Hepatocyte (in vitro differentiated cells): ENCODE data around the gene SPINK14.

Experiments
- EZH2 ChIP-seq: fragments of 200-600 bp; sonication (generic); IDR thresholded peaks from 2 replicates; pipeline ENCODE4 v1.6.1; 2016; ENCODE audit warnings: antibody characterized with exemption, mild to moderate bottlenecking, borderline replicate concordance
- EZH2phosphoT487 ChIP-seq: fragments of 200-600 bp; sonication (generic); IDR thresholded peaks from one replicate; pipeline ENCODE4 v1.6.1; 2018; ENCODE audit warnings: antibody characterized with exemption, mild to moderate bottlenecking, low read depth, moderate library complexity; ENCODE audit not compliant: unreplicated experiment, severe bottlenecking
- TF ChIP-seq, protein P1 (sequence below): fragments of 200-600 bp; sonication (generic); IDR thresholded peaks from 2 replicates; pipeline ENCODE4 v1.5.1; 2016; ENCODE audit warnings: antibody characterized with exemption, mild to moderate bottlenecking; ENCODE audit not compliant: poor library complexity

DNA sequence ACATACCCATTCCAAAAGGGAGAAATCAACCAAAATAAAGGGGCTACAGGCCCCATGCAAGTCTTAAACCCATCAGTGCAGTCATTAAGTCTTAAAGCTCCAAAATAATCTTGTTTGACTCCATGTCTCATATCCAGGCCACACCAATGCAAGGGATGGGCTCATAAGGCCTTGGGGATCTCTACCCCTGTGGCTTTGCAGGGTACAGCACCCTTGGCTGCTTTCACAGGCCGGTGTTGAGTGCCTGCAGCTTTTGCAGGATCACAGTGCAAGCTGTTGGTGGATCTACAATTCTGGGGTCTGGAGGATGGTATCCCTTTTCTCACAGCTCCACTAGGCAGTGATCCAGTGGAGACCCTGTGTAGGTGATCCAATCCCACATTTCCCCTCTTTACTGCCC, 5.0 kb upstream of the SPINK14 start:
- TF ChIP-seq, protein P1, sequence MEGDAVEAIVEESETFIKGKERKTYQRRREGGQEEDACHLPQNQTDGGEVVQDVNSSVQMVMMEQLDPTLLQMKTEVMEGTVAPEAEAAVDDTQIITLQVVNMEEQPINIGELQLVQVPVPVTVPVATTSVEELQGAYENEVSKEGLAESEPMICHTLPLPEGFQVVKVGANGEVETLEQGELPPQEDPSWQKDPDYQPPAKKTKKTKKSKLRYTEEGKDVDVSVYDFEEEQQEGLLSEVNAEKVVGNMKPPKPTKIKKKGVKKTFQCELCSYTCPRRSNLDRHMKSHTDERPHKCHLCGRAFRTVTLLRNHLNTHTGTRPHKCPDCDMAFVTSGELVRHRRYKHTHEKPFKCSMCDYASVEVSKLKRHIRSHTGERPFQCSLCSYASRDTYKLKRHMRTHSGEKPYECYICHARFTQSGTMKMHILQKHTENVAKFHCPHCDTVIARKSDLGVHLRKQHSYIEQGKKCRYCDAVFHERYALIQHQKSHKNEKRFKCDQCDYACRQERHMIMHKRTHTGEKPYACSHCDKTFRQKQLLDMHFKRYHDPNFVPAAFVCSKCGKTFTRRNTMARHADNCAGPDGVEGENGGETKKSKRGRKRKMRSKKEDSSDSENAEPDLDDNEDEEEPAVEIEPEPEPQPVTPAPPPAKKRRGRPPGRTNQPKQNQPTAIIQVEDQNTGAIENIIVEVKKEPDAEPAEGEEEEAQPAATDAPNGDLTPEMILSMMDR = no peak
- TF ChIP-seq EZH2phosphoT487 = no peak
- no peak for TF ChIP-seq EZH2
